Activated CD8-positive, alpha-beta memory T cell treated with anti-CD3 and anti-CD28 coated beads, Interleukin-2, amount 50 U/mL, for 4 hours (primary cell): ENCODE measurements around the gene EFNB1.

Experiments
- DNase-seq: peaks from one replicate; pipeline ENCODE4 v3.0.0-alpha.2; 2020

EFNB1 gene

DNA sequence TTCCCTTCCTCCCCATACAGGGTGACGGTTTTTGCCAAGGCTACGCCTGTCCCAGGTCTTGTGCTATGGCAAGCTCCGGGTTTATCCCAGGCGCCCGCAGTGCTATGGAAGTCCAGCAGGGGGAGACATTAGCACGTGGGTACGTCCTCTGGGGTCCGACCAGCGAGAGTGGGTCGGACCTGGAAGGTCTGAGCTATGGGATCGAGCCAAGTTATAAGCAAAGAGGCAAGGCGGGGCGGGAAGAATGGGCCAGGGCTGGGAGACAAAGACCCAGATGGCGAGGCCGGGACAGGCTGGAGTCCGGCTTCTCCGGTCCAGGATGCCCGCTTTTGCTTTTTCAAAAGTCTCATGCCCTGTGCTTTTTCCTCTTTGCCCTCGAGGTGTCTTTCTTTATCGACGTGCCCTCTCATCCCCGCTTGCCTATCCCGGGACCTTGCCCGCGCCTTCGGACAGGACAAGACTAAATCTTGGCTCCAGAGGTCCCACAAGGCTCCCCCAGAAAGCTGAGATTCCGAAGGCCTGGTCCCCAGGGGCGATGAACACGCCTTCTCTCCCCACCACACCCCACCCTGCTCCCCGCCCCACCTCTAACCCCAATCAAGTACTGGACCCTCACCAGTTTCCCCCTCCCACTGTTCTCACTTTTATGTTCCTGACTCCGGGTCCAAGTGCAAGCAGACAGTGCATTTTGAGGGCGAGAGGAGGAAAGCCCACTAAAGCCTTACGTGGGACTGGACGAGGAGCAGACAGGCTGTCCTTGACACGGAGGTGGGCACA, 785 bp upstream of the EFNB1 start:
- DNase-seq = peak; percentile 78

DNA sequence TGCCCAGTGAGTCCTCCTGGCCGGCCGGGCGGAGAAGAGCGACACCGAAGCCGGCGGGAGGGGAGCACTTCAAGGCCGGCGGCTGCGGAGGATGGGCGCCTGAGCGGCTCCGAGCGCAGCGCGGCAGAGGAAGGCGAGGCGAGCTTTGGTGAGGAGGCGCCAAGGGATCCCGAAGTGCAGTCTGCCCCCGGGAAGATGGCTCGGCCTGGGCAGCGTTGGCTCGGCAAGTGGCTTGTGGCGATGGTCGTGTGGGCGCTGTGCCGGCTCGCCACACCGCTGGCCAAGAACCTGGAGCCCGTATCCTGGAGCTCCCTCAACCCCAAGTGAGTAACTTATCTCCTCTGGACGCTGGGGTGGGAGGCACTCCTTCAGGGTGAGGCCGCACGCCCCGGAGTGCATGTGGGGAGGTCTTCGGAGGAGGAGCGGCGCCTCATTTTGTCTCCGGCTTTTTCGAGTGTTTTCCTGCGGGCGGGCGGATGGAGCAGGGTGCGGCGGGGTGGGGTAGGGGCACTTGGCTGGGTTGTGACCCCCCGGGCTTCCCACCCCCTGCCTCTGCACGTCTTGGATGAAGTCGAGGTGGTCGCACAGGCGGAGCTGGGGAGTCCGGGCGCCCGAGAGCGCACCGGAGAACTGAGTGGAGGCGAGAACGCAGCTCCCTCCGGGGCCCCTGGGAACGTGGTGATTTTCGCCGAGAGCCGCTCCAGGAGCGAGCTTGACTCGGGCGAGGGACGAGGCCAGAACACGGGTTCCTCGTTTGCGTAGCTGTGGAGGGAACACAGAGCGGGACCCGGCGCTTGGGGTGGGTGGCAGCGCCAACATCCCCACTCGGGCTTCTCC, 979 bp downstream of the EFNB1 start:
- peak; percentile 15 for DNase-seq

GRCh38 chrX:68830419-68831404, 1.9 kb downstream of the EFNB1 start:
- peak; percentile 16 for DNase-seq

DNA sequence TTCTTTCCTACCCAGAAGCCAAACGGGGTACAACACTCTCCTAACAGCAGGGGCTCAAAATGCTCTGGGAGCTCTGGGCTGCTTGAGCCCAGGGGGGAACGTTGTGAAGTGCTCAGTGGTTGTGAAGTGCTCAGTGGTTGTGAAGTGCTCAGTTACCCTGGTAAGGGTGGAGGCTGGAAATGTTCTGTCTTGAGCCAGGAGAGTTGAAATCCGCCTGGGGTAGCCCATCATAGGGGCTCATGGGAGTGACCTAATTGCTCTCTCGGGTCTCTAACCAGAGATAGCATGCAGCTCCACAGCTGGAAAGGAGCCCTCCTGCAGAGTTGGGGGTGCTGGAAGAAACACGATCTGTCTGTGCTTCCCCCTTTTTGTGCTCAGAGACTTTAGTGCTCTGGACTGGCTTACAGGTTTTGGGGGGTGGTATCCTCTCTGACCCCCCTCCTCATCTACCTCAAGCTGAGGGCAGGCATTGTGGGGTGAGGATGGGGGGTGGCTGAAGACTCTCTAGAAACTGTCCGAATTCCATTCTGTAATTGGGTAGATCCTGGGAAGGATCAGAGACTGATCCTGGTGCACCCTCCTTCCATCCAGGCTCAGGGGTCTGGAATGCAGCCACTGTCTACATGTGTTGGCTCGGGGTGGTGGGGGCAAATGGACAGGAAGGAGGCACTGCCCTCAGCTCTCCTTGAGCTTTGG, 2.7 kb downstream of the EFNB1 start:
- peak; percentile 3 for DNase-seq

GRCh38 chrX:68832101-68832416, 3.2 kb downstream of the EFNB1 start:
- peak; percentile 13 for DNase-seq

GRCh38 chrX:68832516-68833447, 4.0 kb downstream of the EFNB1 start:
- DNase-seq = peak; percentile 9

DNA sequence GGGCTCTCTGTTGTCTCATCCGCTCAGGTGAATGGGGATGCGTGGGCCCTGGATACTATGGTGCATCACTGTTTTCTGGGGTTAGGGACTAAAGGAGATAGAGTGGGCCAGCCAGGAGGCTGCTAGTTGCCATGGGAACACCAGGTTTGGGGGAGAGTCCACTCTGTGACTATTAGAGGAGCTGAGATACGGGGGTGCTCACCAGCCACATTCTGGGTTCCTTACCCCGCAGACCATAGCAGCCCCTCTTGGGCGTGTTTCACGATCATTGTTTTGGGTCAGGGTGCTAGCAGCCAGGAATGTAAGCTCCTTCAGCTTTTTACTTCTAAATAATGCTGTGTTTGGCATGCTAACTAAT, 4.6 kb downstream of the EFNB1 start:
- DNase-seq = peak; percentile 3

- peak; percentile 6 for DNase-seq
Observed at GRCh38 chrX:68833855-68834331, 5.1 kb downstream of the EFNB1 start.

DNA sequence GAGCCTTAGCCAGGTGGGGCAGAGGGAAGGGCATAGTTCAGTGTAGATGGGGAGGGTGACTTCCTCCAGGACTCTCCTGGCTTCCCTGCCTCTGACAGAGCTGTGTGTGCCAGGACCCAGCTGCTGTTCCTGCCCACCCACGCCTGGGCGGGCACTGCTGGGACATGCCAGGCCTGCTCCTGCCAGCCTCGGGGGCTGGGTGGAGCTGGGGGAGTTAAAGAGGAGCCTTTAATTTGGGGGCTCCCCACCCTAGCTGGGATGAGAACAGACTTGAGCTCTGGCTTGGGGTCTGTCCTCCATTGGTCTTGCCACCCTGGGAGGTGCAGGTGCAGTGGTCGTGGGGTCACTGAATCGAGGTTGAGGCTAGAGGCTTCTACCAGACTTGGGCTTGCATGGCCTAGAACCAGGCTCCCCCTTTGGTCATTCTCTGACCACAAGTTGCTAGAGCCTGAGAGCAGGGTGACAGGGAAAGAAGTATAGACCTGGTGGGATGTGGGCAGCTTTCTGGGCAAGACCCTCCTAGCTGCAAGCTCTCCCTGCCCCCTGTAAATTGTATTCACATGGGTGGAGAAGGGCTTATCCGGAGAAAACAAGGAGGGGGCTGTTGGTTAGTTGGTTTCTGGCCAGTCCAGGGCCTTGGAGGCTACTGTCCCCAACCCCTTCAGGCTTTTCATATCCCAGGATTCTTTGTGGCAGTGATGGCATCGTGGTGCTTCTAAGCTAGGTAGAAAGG, 5.7 kb downstream of the EFNB1 start:
- DNase-seq = peak; percentile 7

DNA sequence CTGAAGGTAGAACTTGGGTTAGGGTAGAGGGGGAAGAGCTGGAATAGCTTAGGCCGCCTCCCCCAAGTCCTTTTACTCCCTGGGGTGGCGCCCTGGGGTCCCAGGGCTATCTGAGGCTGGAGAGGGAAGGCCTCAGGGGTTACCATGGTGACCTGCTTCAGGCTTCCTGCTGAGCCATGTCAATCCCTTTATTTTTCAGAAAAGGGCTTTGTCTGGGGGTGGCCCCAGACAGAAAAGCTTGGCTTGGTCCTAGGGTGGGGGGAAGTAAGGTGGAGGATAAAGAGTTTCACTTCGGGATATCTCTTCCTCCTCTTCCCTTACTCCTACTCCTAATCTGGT, 6.3 kb downstream of the EFNB1 start:
- DNase-seq = peak; percentile 1

DNA sequence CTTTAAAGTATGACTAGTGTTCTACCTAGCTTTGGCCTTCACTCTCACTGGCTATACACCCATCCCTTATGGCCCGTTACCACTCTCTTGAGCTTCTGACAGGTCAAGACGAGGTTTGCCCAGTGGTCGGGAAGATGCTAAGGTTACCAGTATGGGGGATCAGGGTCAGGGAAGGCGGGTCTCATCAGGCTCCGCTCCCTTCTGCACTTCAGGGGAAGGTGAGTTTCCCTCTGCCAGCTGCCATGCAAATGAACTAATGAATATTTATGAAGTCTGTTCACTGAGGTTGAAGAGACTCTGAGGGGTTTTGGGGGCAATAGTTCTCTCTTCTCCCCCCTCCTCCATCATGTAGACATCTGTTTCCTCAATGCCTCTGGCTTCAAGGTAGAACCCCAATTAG, 6.6 kb downstream of the EFNB1 start:
- peak; percentile 5 for DNase-seq

DNA sequence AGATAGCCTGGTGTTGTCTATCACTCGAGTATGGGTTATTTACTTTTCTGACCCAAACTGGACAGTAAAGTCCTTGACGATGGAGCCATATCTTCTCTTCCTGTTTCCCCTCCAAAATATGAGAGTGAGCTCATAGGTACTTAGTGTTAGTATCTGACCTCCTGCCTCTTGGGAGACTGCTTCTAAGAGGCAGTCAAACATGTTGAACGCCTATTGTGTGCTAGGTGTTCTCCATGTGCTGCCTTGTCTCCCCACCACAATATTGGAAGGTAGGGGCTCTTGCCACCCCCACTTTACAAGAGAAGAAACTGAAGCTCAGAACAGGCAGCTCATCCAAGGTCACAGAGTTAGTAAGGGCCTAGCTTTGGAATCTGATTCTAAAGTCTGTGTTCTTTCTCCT, 8.3 kb downstream of the EFNB1 start:
- no peak for DNase-seq

GRCh38 chrX:68838571-68838910, 9.7 kb downstream of the EFNB1 start:
- no peak for DNase-seq

DNA sequence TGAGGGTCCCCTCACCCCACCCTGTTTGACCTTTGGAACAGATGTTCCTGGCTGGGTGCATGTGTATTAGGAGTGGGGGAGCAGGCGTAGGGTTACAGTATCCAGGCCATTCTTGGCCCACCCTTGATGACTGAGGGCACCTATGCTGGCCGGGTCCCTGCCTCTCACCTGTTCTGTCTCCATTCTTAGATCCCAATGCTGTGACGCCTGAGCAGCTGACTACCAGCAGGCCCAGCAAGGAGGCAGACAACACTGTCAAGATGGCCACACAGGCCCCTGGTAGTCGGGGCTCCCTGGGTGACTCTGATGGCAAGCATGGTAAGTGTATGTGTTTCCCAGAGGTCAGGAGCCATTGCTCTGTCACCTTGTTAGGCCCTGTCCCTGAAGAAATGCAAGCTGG, 10.9 kb downstream of the EFNB1 start:
- DNase-seq = no peak

GRCh38 chrX:68840256-68840655, 11.4 kb downstream of the EFNB1 start:
- DNase-seq = no peak

DNA sequence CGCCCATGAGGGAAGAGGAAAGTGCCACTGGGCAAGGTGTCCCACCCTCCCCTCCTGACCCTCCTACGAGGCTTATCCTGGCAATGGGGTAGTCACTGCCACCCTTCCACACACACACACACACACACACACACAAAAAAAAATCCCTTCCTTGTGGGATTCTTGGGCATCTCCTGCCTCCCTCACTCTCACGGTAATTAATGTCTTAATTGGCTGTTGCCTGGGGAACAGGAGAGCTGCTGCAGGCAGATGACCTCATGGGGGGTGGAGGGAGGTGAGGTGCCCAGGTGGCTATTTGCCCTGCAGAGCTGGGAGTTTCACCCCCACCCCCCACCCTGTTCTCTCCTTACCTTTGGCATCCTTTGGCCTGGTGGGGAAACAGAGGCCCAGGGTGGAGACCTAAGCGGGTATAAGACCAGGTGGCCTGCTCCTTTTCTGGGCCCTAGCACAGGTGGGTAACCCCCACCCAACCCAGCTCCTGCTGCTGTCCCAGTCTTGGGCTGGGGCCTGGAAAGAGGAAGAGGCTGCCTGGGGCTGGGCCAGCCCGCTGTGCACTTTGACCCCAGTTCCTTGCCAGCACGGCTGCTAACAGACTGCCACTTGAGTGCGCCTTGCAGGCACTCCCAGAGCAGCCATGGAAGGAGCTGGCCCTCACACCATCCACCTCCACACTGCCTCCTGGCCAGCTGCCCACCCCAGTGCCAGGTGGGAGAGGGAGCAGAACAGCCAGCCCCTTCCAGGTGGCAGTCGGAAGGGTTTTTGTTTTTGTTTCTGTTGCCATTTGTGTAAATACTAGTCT, 12.6 kb downstream of the EFNB1 start:
- no peak for DNase-seq

GRCh38 chrX:68842351-68842750, 13.5 kb downstream of the EFNB1 start:
- DNase-seq = no peak

DNA sequence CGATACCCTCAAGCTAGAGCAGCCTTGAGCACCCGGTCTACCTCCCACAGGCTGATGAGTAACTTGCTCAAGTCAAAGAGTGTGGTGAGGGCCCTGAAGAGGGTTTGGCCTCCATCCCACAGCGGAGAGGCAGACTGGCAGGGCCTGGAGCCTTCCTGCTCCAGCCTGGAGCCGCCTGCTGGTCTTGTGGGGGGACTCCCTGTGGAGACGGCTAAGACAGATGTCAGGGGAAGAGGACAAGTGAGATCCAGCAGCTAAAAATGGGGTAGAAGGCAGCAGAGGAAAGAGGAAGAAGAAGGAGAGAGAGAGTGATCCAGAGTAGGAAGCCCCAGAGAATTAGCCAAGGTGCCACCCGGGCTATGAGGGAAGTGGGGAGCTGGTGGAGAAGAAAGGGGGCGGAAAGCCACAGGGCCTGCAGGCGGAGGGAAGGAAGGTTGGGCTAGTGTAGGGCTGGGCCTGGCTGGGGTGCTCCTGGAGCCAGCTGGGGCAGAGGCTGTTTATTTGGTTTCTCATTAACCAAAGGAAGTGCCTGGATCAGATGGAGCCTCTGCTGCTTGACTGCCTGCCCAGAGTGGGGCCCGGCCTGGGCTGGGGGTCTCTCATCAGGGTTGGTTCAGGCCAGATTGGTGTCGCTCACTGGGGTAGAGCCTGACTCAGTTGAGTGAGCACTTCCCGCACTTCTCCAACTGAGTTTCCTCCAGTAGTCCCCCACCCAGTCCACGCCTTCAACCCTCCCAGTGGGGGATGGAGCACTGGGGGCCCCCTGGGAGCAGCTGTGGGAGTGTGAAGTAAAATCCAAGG, 14.2 kb downstream of the EFNB1 start:
- DNase-seq = no peak

DNA sequence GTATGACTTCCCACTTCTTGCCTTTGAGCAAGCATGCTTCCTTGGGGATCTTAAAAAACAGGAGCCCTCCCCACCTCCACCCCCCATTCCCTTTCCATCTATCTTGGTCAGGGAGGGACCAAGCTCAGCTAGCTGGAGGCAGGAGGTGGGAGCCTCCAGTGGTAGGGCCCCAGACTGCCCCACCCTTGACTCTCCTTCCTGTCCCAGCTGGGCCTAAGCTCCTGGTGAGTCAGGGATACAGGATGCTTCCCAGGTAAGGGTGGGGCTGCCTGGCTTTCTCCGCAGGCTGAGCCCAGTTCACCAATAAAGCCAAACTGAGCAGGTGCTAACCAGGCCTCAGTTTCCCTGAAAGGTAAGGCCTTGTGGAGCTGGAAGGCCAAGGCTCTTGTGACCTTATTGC, 15.2 kb downstream of the EFNB1 start:
- no peak for DNase-seq
